Fibroblast of peridontal ligament (primary cell): Measurements from ENCODE around the gene NRG2.
A peak's percentile ranks its signal among the peaks of the same experiment; 100 is the strongest.

Experiments
- DNase-seq: peaks from one replicate; pipeline ENCODE4 v3.0.0-alpha.2; 2010; ENCODE audit errors: extremely low read depth

The NRG2 gene

GRCh38 chr5:139946440-139946839 is 96.7 kb downstream of the NRG2 start:
- no peak for DNase-seq

- no peak for DNase-seq
Observed at GRCh38 chr5:139946006-139946405, 97.1 kb downstream of the NRG2 start.

- no peak for DNase-seq
Observed at GRCh38 chr5:139942243-139942642, 100.9 kb downstream of the NRG2 start.

- DNase-seq: no peak
Observed at GRCh38 chr5:139930406-139930805, 112.7 kb downstream of the NRG2 start.

GRCh38 chr5:139926797-139927503 is 116.1 kb downstream of the NRG2 start:
- DNase-seq: no peak

- DNase-seq: no peak
Observed at GRCh38 chr5:139925650-139926640, 117.2 kb downstream of the NRG2 start.

GRCh38 chr5:139925216-139925562 is 117.9 kb downstream of the NRG2 start:
- DNase-seq: no peak

GRCh38 chr5:139924294-139925215 is 118.5 kb downstream of the NRG2 start:
- DNase-seq: no peak

GRCh38 chr5:139919308-139919707 is 123.8 kb downstream of the NRG2 start:
- DNase-seq: no peak

GRCh38 chr5:139915834-139916233 is 127.3 kb downstream of the NRG2 start:
- no peak for DNase-seq

- no peak for DNase-seq
Observed at GRCh38 chr5:139915266-139915665, 127.8 kb downstream of the NRG2 start.

GRCh38 chr5:139914218-139914807 is 128.8 kb downstream of the NRG2 start:
- DNase-seq: no peak

- DNase-seq: no peak
Observed at GRCh38 chr5:139912804-139913203, 130.3 kb downstream of the NRG2 start.

- DNase-seq: no peak
Observed at GRCh38 chr5:139912158-139912557, 130.9 kb downstream of the NRG2 start.

- no peak for DNase-seq
Observed at GRCh38 chr5:139911425-139912120, 131.5 kb downstream of the NRG2 start.

- DNase-seq: no peak
Observed at GRCh38 chr5:139910901-139911300, 132.2 kb downstream of the NRG2 start.

- DNase-seq: no peak
Observed at GRCh38 chr5:139910036-139910435, 133.1 kb downstream of the NRG2 start.

GRCh38 chr5:139908749-139909148 is 134.3 kb downstream of the NRG2 start:
- peak; percentile 43 for DNase-seq

- DNase-seq: no peak
Observed at GRCh38 chr5:139906661-139907060, 136.4 kb downstream of the NRG2 start.

- DNase-seq: peak; percentile 15
Observed at GRCh38 chr5:139904816-139905661, 138.1 kb downstream of the NRG2 start.
